ENCODE measurements around the gene LPIN3. TPM values are rescaled to one million over a fixed set of nuclear protein-coding genes. Genes with fewer than 3 reads are reported as not detected.
A peak's percentile ranks its signal among the peaks of the same experiment; 100 is the strongest.

LPIN3 gene
- total RNA-seq, 1 experiment from 2014 or later = 23.5 TPM

DNA sequence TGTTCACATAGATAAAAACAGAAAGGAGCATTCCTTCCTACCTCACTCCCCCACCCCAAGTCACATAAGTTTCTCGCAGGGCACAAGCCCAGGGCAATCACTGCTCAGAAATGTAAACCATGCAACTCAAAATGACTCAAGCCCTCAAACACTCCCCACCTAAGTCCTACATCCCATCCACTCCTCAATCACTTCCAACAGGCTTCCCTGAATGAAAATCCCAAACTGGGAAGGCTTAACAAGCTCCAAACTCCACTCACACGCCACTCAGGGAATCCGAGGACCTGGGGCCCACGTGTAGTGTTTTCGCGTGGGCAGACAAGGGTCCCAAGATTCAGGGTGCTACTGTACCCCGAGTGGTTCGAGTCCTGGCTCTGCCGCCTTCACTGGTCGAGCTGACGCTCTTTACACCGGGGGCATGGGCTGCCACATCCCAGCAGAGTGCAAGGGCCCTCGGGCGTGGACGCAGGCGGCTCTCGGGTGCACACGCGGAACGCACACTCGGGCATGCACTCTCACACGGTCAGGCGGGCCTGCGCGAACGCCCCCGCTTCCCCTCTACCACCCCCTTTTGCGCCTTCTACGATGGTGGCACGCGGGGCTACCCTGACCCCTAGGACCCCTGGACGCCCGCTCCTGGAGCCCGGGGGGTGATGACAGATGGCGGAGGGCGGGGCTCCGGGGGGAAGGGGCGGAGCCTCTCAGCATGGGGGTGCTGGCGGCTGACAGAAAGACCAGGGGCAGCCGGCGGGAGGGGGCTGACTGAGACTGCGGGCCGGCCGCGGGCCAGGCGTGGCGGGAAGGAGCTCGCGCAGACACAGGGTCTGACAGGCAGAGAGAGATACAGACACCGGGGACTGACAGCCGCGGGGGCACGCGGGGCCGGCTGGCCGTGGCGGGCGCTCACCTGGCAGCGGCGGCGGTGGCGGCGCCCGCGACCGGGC is 23.7 kb upstream of the LPIN3 start:
- peaks cover 36% of the 10 kb centered on the region for H3K4me1 Mint-ChIP-seq (ENCODE audit: low read depth, unreplicated experiment)
- peak; percentile 65 for DNase-seq
- CTCF ChIA-PET = interaction anchor here (0.7 to 3.1 kb wide), 5 partner anchors 10 to 179 kb away, joined by 3 to 22 read pairs (median 3); partner anchors contain the start of gene LPIN3
- H3K36me3 Mint-ChIP-seq (ENCODE audit: insufficient read depth, unreplicated experiment) = peaks cover 13% of the 10 kb centered on the region
- H3K4me3 Mint-ChIP-seq (ENCODE audit: low read depth, unreplicated experiment) = peak overlapping the region; percentile 95
- no peaks in the 10 kb centered on the region for H3K9me3 Mint-ChIP-seq (ENCODE audit: low read depth, unreplicated experiment)
- no TSS peak for BruUV-seq (replicated peaks)
- H3K27ac Mint-ChIP-seq (ENCODE audit: unreplicated experiment) = peak overlapping the region; percentile 72
- TF ChIP-seq CTCF (IDR thresholded peaks at IDR 0.05; ENCODE audit: unreplicated experiment) = no peak
- no peaks in the 10 kb centered on the region for H3K27me3 Mint-ChIP-seq (ENCODE audit: unreplicated experiment)
- intact Hi-C loops (cut with micrococcal nuclease; ENCODE audit: unreplicated experiment) = no loop called here

DNA sequence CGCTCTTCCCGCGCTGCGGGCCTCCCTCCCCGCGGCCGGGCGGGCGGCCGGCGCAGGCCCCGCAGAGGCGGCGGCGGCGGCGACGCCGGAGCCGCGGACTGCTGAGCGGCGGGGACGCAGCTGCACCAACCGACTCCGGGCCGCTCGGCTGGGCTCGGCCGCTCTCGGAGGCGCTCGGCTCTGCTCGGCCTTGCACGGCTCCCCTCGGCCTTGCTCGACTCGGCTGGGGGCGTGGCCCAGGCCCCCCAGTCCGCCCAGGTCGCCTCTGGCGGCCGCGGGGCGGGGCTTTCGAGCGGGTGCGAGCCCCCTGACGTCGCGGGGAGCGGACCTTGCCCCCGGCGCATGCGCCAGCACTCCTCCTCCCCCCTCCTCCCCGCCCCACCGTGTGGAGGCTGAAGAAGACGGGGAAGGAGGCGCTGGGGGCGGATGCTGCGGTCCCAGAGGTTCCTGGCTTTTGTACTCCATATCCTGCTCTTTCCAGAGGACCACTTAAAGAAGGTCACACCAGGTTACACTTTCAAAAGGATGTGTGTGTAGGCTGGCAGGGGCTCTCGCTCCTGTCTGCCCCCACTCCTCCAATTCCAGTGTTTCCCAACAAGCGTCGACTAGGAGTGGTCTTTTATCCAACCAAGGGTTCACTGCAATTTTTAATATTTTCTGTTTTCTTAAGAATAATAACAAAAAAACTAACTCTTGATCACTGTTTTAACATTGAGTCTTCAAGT is 22.9 kb upstream of the LPIN3 start, which contains the start of gene ZHX3:
ZHX3 (minus strand) TSS at position 186 of the 725 bp plus-strand sequence. CDS start 112,815 bp downstream, outside the sequence.
- Mint-ChIP-seq H3K27me3 (ENCODE audit: unreplicated experiment) (no peaks in the 10 kb centered on the region), H3K36me3 (ENCODE audit: insufficient read depth, unreplicated experiment) (peaks cover 13% of the 10 kb centered on the region), H3K4me3 (ENCODE audit: low read depth, unreplicated experiment) (peak within 1 kb of the TSS; percentile 95), H3K4me1 (ENCODE audit: low read depth, unreplicated experiment) (peaks cover 38% of the 10 kb centered on the region), H3K9me3 (ENCODE audit: low read depth, unreplicated experiment) (no peaks in the 10 kb centered on the region), H3K27ac (ENCODE audit: unreplicated experiment) (peak within 1 kb of the TSS; percentile 72)
- BruUV-seq (replicated peaks) = no TSS peak
- intact Hi-C loops (cut with micrococcal nuclease; ENCODE audit: unreplicated experiment) = no loop called here
- DNase-seq = peak; percentile 100
- CTCF ChIA-PET = interaction anchor here (0.8 to 3.1 kb wide), 7 partner anchors 9 to 145 kb away, joined by 3 to 22 read pairs (median 4); partner anchors contain the start of gene LPIN3
- no peak for TF ChIP-seq CTCF (IDR thresholded peaks at IDR 0.05; ENCODE audit: unreplicated experiment)

DNA sequence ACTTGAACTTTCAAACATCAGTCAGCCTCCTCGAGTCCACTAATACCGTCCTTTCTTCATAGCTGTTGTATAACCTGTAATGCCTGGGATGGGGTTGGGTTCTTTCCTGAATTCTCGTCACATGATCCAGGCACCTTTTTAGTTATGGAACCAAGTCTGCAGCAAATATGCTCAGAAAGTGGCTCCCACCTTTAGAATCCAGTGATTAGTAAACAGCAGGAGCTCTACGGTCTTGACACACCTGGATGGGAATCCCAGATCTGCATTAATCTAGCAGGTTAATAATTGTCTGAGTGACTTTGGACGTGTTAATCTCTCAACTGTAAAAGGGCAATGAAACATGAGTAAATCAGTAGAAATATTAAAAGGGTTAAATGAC is 22.4 kb upstream of the LPIN3 start:
- H3K27ac Mint-ChIP-seq (ENCODE audit: unreplicated experiment) = no peak overlapping the region
- H3K9me3 Mint-ChIP-seq (ENCODE audit: low read depth, unreplicated experiment) = no peaks in the 10 kb centered on the region
- no peak for DNase-seq
- TF ChIP-seq CTCF (IDR thresholded peaks at IDR 0.05; ENCODE audit: unreplicated experiment) = no peak
- intact Hi-C loops (cut with micrococcal nuclease; ENCODE audit: unreplicated experiment) = no loop called here
- peak overlapping the region; percentile 95 for H3K4me3 Mint-ChIP-seq (ENCODE audit: low read depth, unreplicated experiment)
- peaks cover 13% of the 10 kb centered on the region for H3K36me3 Mint-ChIP-seq (ENCODE audit: insufficient read depth, unreplicated experiment)
- CTCF ChIA-PET = interaction anchor here (0.8 to 3.1 kb wide), 6 partner anchors 9 to 93 kb away, joined by 3 to 22 read pairs (median 4); partner anchors contain the start of gene LPIN3
- no peaks in the 10 kb centered on the region for H3K27me3 Mint-ChIP-seq (ENCODE audit: unreplicated experiment)
- TSS peak; percentile 95 for BruUV-seq (replicated peaks)
- H3K4me1 Mint-ChIP-seq (ENCODE audit: low read depth, unreplicated experiment) = peaks cover 38% of the 10 kb centered on the region

- H3K4me1 Mint-ChIP-seq (ENCODE audit: low read depth, unreplicated experiment) = peaks cover 38% of the 10 kb centered on the region
- no peaks in the 10 kb centered on the region for H3K9me3 Mint-ChIP-seq (ENCODE audit: low read depth, unreplicated experiment)
- H3K27me3 Mint-ChIP-seq (ENCODE audit: unreplicated experiment) = no peaks in the 10 kb centered on the region
- no peak for DNase-seq
- intact Hi-C loops (cut with micrococcal nuclease; ENCODE audit: unreplicated experiment) = no loop called here
- BruUV-seq (replicated peaks) = no TSS peak
- CTCF ChIA-PET = interaction anchor here (0.5 to 1.7 kb wide), 3 partner anchors 9 to 250 kb away, joined by 3 to 8 read pairs (median 5); partner anchors contain the start of gene LPIN3
- H3K36me3 Mint-ChIP-seq (ENCODE audit: insufficient read depth, unreplicated experiment) = peaks cover 13% of the 10 kb centered on the region
- H3K4me3 Mint-ChIP-seq (ENCODE audit: low read depth, unreplicated experiment) = no peak overlapping the region
- TF ChIP-seq CTCF (IDR thresholded peaks at IDR 0.05; ENCODE audit: unreplicated experiment) = no peak
- H3K27ac Mint-ChIP-seq (ENCODE audit: unreplicated experiment) = no peak overlapping the region
Observed at GRCh38 chr20:41320441-41320840, 20.2 kb upstream of the LPIN3 start.

Data from Calu3 (cell line).